GM19372 (cell line): ENCODE data around the gene XBP1.
"Not testable (repeated sequence)": the region's sequence is repeated elsewhere in the genome, so short reads cannot be mapped to it uniquely, and the experiment has no call there.

Source experiments
- ATAC-seq: cut with Tn5 transposase; IDR thresholded peaks from one replicate; pipeline ENCODE4 v1.9.1; 2021; ENCODE audit warnings: mild to moderate bottlenecking, low read depth, moderate library complexity; ENCODE audit not compliant: unreplicated experiment

XBP1 gene

DNA sequence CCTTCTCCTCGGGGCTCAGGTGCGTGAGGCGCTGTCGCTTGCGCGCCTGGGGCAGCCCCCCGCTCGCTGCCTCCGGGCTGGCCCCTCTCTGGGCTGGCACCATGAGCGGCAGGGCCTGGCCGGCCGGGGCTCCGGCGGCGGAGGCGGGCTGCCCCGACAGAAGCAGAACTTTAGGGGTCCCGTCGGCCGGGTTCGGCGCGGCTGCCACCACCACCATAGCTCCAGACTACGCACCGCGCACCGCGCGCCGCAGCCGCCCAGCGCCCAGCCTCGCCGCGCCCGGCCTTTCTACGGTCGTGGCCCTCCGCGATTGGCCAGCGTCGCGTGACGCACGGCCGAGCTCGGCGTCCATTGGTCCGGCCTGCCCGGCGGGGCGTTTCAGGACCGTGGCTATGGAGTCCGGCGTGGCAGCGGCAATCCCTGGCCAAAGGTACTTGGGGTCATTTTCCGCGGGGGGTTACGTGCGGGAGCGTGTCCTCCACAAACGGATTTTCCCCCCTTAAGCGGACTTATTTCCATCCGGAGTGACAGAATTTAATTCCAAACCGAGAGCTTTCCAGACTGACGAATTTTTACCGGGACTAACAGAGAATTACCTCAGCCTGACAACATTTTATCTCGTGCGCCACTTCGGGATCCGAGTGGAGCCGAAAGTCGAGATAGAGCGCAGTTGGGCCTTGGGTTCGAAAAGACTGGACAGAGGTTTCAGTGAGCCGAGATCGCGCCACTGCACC lies at the start of gene XBP1:
Gene XBP1 (minus strand): TSS at position 262 of the 734 bp plus-strand sequence.
- ATAC-seq = peak; percentile 88

GRCh38 chr22:28846994-28847393 lies 46.6 kb upstream of the XBP1 start:
- ATAC-seq = no peak

GRCh38 chr22:28844277-28844676 lies 43.9 kb upstream of the XBP1 start:
- not testable (repeated sequence) for ATAC-seq

DNA sequence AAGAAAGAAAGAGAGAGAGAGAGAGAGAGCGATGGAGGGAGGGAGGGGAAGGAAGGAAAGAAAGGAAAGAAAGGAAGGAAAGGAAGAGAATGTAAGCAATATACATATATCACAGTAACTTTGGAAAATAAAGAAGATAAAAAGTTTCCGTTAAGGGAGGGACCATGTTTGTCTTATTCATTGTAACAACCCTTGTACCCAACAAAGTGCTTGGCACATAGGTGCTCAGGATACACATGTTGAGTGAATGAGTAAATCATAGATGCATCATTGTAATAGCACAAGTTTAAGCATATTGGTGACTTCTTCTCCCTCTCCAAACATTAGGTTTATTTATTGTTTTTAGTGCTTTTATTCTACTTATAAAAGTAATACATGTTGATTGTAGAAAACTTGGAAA lies 43.3 kb upstream of the XBP1 start:
- ATAC-seq = no peak

GRCh38 chr22:28841111-28841510 lies 40.7 kb upstream of the XBP1 start:
- no peak for ATAC-seq

DNA sequence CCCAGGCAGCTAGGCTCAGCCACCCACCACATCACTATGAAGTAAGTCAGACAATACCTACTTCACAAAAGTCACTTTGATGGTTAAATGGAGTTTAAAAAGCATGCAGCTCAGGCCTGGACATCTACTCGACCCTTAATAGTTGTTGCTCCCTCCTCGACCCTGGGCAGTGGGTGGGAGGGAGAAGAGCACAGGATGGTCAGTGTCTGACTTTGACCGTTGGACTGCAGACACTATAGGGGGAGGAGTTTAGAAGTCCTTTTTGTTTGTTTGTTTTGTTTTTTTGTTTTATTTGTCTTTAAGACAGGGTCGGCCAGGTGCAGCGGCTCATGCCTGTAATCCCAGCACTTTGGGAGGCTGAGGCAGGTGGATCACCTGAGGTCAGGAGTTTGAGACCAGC lies 38.6 kb upstream of the XBP1 start:
- no peak for ATAC-seq

DNA sequence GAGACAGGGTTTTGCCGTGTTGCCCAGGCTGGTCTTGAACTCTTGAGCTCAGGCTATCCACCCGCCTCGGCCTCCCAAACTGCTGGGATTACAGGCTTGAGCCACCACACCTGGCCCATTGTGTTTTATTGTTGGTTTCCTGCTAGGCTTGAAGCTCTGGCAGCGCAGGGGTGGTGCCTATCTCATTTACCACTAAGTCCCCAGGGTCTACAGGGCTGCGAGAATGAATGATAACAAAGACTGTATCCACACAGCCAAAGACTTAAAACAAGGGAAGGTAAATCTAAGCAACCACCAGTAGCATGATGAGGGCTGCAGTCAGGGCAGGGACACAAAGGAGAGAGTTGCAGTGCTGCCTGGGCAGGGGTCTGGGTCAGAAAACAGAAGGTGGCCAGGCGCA lies 37.3 kb upstream of the XBP1 start:
- ATAC-seq = no peak

GRCh38 chr22:28835630-28836189 lies 35.3 kb upstream of the XBP1 start:
- no peak for ATAC-seq

DNA sequence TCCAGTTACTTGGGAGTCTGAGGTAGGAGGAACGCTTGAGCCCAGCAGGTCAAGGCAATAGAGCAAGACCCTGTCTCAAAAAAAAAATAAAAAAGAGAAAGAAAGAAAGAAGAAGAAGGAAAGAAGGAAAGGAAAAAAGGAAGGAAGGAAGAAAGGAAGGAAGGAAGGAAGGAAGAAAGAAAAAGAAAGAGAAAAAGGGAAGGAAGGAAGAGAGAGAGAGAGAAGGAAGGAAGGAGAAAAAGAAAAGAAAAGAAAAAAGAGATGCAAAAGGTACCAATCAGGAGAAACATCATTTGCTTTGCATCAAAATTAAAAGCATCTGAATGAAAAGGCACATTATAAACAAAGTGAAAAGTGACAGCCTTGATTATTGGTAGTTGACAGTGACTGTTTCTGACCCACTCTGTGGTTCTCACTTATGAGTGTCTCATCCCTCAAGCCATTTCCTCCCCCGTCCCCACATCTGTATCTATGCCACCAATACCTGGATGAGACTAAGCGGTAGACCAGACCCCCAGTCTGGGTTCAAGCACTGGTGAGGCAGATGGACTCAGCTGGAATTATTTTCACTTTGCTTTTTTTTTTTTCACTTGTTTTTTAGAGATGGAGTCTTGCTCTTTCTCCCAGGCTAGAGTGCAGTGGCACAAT lies 33.0 kb upstream of the XBP1 start:
- no peak for ATAC-seq

GRCh38 chr22:28832731-28833130 lies 32.4 kb upstream of the XBP1 start:
- no peak for ATAC-seq

GRCh38 chr22:28831140-28832072 lies 31.0 kb upstream of the XBP1 start:
- ATAC-seq = no peak

DNA sequence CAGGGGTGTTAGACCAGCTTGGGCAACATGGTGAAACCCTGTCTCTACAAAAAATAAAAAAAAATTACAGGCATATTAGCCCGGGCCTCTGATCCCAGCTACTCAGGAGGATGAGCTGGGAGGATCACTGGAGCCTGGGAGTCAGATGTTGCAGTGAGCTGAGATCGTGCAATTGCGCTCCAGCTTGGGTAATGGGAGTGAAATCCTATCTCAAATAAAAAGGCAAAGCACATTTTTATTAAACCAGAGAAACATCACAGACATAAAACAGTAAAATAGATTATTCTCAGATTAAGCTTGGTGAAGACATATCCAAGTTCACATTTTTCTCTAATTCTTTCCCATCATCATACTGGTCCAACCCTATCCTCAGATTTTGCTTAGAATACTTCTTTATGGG lies 30.1 kb upstream of the XBP1 start:
- ATAC-seq = no peak

DNA sequence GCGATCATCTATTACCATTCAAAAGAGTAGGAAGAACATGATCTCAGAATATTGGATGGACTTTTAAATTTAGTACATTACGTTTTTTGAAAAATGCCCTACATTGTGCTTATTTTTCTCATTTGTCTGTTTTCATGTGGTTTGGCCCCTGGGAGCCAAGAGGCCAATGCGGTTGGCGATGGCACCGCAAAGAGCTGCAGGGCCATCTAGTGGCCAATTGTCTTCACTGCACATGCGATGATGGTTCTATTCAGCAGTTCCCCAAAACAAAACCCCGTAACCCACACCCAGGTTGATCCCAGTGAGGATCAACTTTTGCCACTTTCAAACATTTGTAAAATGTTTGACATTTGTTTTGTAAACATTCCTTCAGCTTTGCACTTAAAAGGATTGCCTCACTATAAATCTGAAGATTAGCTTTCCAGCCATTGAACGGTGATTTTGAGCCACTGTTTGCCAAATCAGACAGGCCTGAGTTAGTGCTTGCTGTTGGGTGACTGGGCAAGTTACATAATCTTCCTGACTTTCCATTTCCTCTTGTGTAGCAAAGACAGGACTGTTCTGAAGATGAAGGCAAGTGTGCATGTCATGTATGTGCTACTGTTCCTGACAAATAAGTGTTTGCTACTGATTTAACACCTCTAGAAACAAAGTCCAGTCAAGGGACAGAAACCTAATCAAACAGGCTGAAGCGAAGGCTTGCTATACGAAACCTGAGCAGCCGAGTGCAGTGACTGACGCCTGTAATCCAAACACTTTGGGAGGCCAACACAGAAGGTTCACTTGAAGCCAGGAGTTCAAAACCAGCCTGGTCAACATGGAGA lies 29.2 kb upstream of the XBP1 start:
- no peak for ATAC-seq

DNA sequence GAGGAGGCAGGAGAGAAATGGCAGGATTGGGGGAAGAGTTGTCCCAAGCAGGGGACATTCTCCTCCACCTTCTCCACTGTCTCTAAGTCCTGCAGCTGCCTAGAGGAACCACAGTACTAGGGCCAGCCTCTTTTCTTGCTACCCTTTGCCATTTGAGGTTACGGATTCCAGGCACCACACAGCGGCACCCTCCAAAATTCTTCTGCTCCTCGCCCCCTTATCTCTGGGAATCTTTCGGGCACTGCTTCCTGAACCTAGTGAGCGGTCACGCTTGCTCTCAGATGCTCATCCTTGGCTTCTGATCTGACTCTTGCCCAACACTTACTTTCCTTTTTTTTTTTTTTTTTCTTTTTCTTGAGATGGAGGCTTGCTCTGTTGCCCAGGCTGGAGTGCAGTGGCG lies 26.6 kb upstream of the XBP1 start:
- ATAC-seq = no peak

- not testable (repeated sequence) for ATAC-seq
Observed at GRCh38 chr22:28826430-28826829, 26.1 kb upstream of the XBP1 start.

- ATAC-seq = not testable (repeated sequence)
Observed at GRCh38 chr22:28824455-28824854, 24.1 kb upstream of the XBP1 start.

GRCh38 chr22:28822930-28823551 lies 22.7 kb upstream of the XBP1 start:
- no peak for ATAC-seq

DNA sequence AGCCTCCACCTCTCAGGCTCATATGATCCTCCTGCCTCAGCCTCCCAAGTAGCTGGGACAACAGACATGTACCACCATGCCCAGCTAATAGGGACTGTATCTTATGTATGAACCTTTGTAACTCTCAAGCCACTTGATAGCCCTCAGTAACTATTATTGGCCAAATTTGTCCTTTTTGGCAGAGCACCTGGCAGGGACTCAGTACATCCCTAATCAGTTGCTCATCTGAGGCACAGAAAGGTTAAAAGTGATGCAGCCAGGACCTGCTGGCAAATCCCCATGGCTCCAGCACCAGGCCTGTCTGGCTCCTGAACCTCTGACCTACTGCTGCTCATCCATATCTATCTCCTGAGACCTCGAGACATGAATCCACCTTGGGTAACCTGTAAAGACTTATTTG lies 21.1 kb upstream of the XBP1 start:
- ATAC-seq = no peak

DNA sequence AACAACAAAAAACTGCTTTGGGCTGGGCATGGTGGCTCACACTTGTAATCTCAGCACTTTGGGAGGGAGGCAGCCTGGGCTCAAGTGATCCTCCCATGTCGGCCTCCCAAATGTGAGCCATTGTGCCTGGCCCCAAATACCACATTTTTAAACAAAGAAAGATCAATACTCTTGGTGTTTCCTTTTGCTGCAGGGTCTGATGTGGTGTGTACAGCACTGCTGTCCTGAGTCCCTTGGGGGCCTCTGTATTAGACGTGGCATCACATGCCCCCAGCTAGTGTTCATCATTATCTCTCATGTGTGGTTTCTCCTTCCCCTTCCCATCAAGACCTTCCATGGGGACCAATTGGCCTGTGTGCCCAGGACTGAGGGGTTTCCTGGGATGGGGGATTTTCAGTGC lies 20.5 kb upstream of the XBP1 start:
- ATAC-seq = no peak
